Nephron progenitor cell (in vitro differentiated cells): Measurements from ENCODE around the gene CKAP4.

Experiments used
- DNase-seq: peaks from one replicate; pipeline ENCODE4 v3.0.0; 2021
- H3K27ac Mint-ChIP-seq: 2 replicates; pipeline ENCODE4 v1.8.0; 2021; ENCODE audit warnings: mild to moderate bottlenecking, moderate library complexity, mixed read lengths
- H3K27me3 Mint-ChIP-seq: 2 replicates; pipeline ENCODE4 v1.8.0; 2021; ENCODE audit warnings: mild to moderate bottlenecking, low read depth, mixed read lengths; ENCODE audit not compliant: poor library complexity
- H3K36me3 Mint-ChIP-seq: 2 replicates; pipeline ENCODE4 v1.8.0; 2021; ENCODE audit warnings: low read depth, mixed read lengths
- H3K4me1 Mint-ChIP-seq: 2 replicates; pipeline ENCODE4 v1.8.0; 2021; ENCODE audit warnings: mixed read lengths
- H3K4me3 Mint-ChIP-seq: 2 replicates; pipeline ENCODE4 v1.8.0; 2021; ENCODE audit warnings: mild to moderate bottlenecking, moderate library complexity, mixed read lengths
- H3K9me3 Mint-ChIP-seq: 2 replicates; pipeline ENCODE4 v1.8.0; 2021; ENCODE audit warnings: mild to moderate bottlenecking, moderate library complexity, mixed read lengths
- TF ChIP-seq, protein P1 (sequence below): fragments of 200-600 bp; sonication (generic); IDR thresholded peaks from 2 replicates; pipeline ENCODE4 v1.5.0; 2021; ENCODE audit warnings: antibody characterized with exemption

The CKAP4 gene

DNA sequence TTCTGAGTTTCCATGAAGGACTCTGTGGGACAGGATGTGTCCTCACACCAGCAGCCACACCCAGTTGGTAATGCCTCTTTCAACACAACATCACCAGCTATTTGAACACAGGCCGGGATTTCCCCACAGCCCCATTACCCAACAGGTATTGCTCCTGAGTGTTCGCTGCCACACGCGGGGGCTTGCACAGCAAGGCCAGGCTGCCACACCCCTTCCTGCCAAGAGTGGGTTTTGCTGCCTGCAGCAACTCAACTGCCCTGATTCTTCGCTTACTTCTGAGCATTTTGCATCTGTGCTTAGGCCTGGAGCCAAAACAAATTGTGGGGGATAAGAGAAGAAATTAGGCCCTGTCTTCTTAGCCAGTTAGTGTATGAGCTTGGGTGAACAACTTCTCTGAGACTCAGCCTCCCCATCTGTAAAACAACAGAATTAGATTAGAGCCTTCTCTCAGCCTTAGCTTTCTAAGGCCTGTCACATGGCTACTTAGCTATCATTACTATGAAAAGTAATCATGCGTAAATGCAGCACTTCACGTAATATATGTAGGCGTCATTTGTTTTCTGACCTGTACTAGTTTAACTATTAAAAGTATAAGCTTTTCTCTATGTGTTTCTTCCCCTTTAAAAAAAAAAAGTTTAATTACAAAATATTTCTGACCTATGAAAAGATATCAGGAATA is 20.0 kb downstream of the CKAP4 start:
- H3K36me3 Mint-ChIP-seq: no peaks in the 10 kb centered on the region
- H3K4me3 Mint-ChIP-seq: no peak overlapping the region
- no peaks in the 10 kb centered on the region for H3K9me3 Mint-ChIP-seq
- no peak for DNase-seq
- no peaks in the 10 kb centered on the region for H3K27me3 Mint-ChIP-seq
- H3K4me1 Mint-ChIP-seq: peaks cover 60% of the 10 kb centered on the region
- H3K27ac Mint-ChIP-seq: no peak overlapping the region
- TF ChIP-seq, protein P1, sequence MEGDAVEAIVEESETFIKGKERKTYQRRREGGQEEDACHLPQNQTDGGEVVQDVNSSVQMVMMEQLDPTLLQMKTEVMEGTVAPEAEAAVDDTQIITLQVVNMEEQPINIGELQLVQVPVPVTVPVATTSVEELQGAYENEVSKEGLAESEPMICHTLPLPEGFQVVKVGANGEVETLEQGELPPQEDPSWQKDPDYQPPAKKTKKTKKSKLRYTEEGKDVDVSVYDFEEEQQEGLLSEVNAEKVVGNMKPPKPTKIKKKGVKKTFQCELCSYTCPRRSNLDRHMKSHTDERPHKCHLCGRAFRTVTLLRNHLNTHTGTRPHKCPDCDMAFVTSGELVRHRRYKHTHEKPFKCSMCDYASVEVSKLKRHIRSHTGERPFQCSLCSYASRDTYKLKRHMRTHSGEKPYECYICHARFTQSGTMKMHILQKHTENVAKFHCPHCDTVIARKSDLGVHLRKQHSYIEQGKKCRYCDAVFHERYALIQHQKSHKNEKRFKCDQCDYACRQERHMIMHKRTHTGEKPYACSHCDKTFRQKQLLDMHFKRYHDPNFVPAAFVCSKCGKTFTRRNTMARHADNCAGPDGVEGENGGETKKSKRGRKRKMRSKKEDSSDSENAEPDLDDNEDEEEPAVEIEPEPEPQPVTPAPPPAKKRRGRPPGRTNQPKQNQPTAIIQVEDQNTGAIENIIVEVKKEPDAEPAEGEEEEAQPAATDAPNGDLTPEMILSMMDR: no peak

DNA sequence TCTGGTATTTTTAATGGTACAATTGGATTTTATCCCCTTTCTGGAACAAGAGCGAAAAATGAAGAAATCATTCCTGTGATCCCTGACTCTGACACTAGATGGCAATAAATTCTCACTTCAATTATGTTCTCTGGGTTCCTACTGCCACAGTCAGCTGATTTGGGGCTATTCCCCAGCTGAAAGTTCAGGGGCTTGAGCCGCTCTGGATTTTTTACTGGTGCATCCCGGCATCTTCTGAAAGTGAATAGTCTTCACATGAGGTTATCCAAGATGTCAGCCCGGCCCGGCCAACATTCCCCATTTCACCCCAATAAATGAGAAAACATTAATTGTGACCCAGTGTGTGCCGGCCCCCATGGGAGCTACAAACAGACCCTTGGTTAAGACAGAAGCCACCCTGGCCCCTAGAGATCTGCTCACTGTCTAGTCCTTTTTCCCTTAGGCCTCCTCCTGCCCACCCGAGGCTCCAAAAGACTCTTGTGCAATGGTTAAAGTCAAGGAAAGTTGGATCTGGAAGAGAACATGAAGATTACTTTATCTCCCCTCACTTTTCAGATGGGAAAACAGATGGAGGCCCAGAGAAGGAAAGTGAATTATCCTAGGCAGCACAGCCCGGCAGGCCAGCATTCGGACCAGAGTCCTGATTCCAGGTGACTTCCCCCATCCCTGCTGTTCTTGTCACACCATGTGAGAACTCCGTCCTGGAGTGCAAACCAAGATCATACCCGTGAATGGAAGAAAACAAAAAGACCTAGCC is 20.8 kb downstream of the CKAP4 start:
- Mint-ChIP-seq H3K4me3 (no peak overlapping the region), H3K27ac (no peak overlapping the region), H3K4me1 (peaks cover 61% of the 10 kb centered on the region), H3K36me3 (no peaks in the 10 kb centered on the region), H3K9me3 (no peaks in the 10 kb centered on the region), H3K27me3 (no peaks in the 10 kb centered on the region)
- TF ChIP-seq, protein P1: peak; percentile 66
- DNase-seq: no peak

DNA sequence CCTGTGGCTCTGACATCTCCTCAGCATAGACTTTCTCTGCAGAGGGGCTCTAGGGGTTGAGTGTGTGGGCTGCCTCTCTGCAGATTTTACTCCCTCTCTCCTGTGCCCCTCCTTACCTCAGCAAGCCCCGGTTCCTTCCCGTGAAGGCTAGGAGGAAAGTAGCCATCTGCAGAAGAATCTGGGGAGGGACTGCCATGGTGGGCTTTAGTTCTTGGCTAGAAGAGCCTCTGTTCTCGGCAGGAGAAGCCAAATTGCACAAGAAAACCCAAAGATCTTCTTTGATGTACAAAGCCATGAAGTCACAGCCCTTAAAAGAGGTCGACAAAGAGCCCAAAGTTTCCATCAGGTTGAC is 23.5 kb downstream of the CKAP4 start:
- Mint-ChIP-seq H3K27ac (no peak overlapping the region), H3K27me3 (no peaks in the 10 kb centered on the region), H3K36me3 (no peaks in the 10 kb centered on the region), H3K9me3 (peaks cover 6% of the 10 kb centered on the region), H3K4me1 (peaks cover 71% of the 10 kb centered on the region), H3K4me3 (no peak overlapping the region)
- DNase-seq: no peak
- TF ChIP-seq, protein P1: peak; percentile 35

DNA sequence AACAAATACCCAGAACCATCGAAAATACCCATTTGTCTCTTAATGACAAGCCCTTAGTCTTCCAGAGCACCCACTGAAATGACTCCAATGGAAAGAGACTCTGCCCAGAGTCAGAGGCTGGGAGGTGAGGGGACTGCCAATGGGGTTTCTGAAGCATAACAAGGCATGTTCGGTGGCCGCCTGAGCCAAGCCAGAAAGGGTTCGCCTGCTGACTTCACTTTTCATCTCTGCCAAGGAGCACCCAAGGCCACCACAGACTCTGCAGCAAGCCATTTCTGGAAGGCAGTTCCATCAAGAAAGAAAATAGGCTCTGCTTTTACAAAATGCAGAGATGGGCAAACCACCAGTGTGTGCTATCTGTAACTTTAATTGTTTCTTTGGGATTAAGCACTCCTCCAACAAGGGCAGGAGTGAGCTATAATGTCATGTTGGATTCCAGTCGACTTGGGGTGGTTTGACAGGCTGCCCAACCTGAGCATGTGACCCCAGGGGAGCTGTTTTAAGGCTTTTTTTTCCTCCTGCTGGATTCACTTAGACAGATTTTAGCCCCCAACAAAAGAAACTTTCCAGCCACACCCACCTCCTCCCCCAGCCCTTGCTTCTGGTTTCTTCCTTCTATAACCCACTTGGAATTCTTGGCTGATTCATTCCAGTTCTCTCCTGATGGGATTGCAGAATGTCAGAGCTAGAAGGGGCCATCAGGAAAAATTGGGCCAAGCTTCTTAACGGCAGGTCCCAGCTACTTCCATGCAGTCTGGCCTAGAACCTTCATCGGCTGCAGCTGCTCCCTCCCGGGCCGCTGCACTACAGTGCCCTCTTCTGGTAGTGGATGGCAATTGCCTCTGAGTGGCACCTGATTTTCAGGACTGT is 24.1 kb downstream of the CKAP4 start:
- H3K4me3 Mint-ChIP-seq: no peak overlapping the region
- no peaks in the 10 kb centered on the region for H3K27me3 Mint-ChIP-seq
- no peak overlapping the region for H3K27ac Mint-ChIP-seq

DNA sequence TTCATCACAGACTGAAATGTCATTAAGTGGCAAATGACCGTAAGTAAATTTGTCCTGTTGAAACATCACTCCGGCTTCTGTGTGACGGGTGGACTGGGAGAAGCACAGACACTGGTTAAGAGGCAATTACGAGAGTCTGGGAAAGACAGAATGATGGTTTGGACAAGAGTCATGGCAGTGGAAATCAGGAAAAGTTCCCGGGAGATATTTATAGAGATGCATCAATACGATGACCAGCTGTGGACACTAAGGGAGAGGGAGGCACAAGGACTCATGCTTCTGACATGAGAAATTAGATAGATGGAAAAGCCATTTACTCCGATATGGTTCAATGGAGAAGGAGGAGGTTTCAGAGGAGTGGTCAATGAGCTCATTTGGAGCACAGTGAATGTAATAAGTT is 27.3 kb downstream of the CKAP4 start:
- H3K9me3 Mint-ChIP-seq: peaks cover 44% of the 10 kb centered on the region
- no peak for DNase-seq
- H3K27ac Mint-ChIP-seq: no peak overlapping the region
- peaks cover 52% of the 10 kb centered on the region for H3K4me1 Mint-ChIP-seq
- H3K27me3 Mint-ChIP-seq: peaks cover 4% of the 10 kb centered on the region
- H3K36me3 Mint-ChIP-seq: peaks cover 32% of the 10 kb centered on the region
- TF ChIP-seq, protein P1: no peak
- no peak overlapping the region for H3K4me3 Mint-ChIP-seq

More for the DNA sequence above, 24.1 kb downstream of the CKAP4 start:
- peaks cover 12% of the 10 kb centered on the region for H3K9me3 Mint-ChIP-seq
- peaks cover 71% of the 10 kb centered on the region for H3K4me1 Mint-ChIP-seq
- TF ChIP-seq, protein P1: peak; percentile 97
- peaks cover 5% of the 10 kb centered on the region for H3K36me3 Mint-ChIP-seq
- peak; percentile 80 for DNase-seq
